ENCODE measurements around the gene GABPB2.

The GABPB2 gene

GRCh38 chr1:151070474-151071276 is at the start of gene GABPB2:
Gene GABPB2, plus strand, starts transcription at chr1:151070761. Its CDS starts 17,429 bp downstream, at chr1:151088190.
- peak; percentile 91 for TF ChIP-seq CTCF (IDR thresholded peaks at IDR 0.05; ENCODE audit: low read depth, low read length)

DNA sequence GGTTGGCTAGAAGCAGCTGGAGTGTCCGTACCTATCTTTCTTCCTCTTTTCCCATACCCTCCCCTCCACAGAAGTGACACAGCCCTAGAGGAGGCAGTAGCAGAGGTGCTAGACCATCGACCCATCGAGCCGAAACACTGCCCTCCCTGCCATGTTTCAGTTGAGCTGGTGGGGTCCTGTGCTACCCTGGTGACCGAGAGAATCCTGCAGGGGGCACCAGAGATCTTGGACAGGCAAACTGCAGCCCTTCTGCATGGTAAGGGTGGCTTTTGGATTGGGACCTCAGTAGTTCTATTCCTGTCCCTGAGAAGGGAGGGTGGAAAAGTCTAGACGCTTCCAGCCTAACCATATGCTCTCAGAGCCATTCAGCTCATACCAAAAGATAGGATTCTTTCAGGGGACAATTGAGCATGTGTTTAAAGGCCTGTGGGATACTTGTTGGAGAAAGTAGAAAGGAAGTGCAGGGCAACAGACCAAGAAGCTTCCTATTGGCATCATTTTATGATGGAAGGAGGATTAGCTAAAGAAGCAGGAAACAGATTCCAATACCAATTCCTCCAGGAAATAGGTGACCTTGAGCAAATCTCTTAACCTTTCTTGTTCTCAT is 45.9 kb upstream of the GABPB2 start:
- TF ChIP-seq CTCF (IDR thresholded peaks at IDR 0.05; ENCODE audit: low read depth, low read length), result peak; percentile 82
- peak; percentile 23 for DNase-seq (ENCODE audit: extremely low read depth, low read depth)

More at GRCh38 chr1:151070474-151071276, at the start of gene GABPB2:
- DNase-seq (ENCODE audit: extremely low read depth, low read depth), result peak; percentile 96

GRCh38 chr1:151026460-151026859 is 44.1 kb upstream of the GABPB2 start:
- no peak for DNase-seq (ENCODE audit: extremely low read depth, low read depth)
- TF ChIP-seq CTCF (IDR thresholded peaks at IDR 0.05; ENCODE audit: low read depth, low read length), result no peak

GRCh38 chr1:151032164-151032563 is 38.4 kb upstream of the GABPB2 start:
- TF ChIP-seq CTCF (IDR thresholded peaks at IDR 0.05; ENCODE audit: low read depth, low read length), result no peak
- no peak for DNase-seq (ENCODE audit: extremely low read depth, low read depth)

DNA sequence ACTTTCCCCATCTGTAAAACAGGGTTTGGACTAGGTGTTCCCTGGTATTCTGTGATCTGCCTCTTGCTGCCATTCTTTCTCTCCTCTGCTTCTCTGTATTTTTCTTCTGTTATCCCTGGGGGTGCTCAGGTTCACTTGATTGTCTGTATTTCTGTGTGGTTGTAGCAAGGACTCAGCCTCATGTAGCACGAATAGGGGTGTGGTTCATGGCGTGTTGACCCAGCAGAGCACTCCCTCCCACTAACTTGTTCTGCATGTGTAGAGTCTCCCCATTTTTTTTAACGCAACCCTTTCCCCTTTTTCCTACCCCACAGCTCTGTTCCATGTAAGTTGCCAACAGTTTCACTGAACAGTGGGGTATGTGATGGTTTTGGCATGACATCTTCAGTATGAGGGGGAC is 35.4 kb upstream of the GABPB2 start:
- TF ChIP-seq CTCF (IDR thresholded peaks at IDR 0.05; ENCODE audit: low read depth, low read length), result no peak
- no peak for DNase-seq (ENCODE audit: extremely low read depth, low read depth)

DNA sequence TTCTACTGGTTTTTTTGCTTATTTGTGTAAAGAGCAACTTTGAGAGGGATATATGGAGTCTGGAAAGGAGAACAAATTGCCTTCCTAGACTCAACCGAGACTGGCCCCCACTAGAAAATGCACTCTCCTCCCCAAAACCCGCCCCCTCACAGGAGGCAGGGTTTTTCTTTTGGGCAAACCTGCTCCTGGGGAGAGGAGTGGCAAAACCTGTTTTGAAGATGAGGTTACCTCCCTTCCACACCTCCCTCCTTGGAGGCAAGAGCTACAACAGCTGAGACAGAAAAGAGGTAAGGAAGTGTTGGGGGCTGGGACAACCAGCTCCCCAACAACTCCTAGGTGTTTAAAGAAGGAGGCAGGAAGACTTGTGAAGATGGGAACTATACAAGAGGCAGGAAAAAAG is 34.2 kb upstream of the GABPB2 start, which contains the start of gene BNIPL:
Gene BNIPL, plus strand, starts transcription at position 231 of the 400 bp plus-strand sequence. Its CDS starts 140 bp downstream, at position 371.
- no peak for DNase-seq (ENCODE audit: extremely low read depth, low read depth)
- no peak for TF ChIP-seq CTCF (IDR thresholded peaks at IDR 0.05; ENCODE audit: low read depth, low read length)

GRCh38 chr1:151037032-151037431 is 33.5 kb upstream of the GABPB2 start:
- no peak for TF ChIP-seq CTCF (IDR thresholded peaks at IDR 0.05; ENCODE audit: low read depth, low read length)
- no peak for DNase-seq (ENCODE audit: extremely low read depth, low read depth)
